ENCODE data around the gene HIGD2A. TPM values are rescaled to one million over a fixed set of nuclear protein-coding genes. Genes with fewer than 3 reads are reported as not detected.
"Not testable (repeated sequence)": the region's sequence is repeated elsewhere in the genome, so short reads cannot be mapped to it uniquely, and the experiment has no call there.

HIGD2A gene
- polyA plus RNA-seq, 5 donors: 69.4 to 121 (median 89.8) TPM

DNA sequence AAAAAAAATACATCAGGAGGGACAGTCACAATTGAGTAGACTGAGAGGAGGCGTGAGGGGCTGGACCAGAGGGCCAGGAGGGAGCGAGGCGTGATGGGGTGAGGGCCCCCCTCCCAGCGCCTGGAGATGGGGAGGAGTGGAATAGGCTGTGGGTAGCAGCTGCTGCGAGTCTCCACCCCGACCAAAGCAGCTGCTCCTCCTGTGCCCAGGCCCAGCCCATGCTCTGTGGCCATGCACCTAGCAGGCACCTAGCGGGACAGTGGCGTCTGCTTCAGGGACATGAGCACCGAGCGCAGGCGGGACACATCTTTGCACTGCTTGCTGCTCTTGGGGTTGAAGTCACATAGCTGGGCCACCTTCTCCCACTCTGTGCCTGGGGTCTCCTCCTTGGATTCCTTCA is 4.0 kb downstream of the HIGD2A start:
- DNase-seq: no peak

DNA sequence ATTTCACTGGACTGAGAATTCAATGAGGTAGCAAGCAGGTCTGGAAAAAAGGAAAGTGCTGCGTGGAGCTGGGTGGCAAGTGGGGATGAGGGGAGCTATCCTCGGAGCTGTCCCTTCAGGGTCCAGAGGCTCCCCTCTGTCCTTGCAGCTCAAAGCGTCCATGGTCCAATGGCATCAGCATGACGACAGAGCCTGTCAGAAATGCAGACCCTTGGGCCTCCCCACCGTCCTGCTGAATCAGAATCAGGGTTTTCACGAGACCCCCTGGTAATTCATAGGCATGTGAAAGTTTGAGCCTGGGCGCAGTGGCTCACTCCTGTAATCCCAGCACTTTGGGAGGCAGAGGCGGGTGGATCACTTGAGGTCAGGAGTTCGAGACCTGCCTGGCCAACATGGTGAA is 5.5 kb downstream of the HIGD2A start:
- DNase-seq: no peak

- peak; percentile 70 for DNase-seq
These were observed 6.5 kb downstream of the HIGD2A start for GRCh38 chr5:176394881-176395675.

DNA sequence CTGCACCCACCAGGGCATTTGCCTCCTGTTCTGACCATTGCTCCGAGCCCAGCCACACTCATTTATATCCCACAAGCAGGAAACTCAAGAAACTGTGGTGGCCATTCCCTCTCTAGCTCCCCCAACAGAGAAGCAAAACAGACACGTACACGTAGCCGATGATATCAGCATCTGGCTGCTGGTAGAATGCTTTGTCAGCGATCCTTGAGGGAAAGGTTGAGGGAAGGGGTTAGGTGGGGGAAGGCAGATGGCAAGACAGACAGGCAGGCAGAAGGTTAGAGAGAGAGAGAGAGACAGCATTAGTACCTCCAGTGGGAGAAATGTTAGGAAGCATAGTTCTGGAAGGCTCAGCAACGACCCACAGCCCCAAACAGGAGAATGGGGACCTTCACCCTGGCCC is 7.8 kb downstream of the HIGD2A start:
- no peak for DNase-seq

GRCh38 chr5:176397736-176398420 is 9.3 kb downstream of the HIGD2A start:
- DNase-seq: no peak

GRCh38 chr5:176400382-176401156 is 12.0 kb downstream of the HIGD2A start:
- DNase-seq: no peak

DNA sequence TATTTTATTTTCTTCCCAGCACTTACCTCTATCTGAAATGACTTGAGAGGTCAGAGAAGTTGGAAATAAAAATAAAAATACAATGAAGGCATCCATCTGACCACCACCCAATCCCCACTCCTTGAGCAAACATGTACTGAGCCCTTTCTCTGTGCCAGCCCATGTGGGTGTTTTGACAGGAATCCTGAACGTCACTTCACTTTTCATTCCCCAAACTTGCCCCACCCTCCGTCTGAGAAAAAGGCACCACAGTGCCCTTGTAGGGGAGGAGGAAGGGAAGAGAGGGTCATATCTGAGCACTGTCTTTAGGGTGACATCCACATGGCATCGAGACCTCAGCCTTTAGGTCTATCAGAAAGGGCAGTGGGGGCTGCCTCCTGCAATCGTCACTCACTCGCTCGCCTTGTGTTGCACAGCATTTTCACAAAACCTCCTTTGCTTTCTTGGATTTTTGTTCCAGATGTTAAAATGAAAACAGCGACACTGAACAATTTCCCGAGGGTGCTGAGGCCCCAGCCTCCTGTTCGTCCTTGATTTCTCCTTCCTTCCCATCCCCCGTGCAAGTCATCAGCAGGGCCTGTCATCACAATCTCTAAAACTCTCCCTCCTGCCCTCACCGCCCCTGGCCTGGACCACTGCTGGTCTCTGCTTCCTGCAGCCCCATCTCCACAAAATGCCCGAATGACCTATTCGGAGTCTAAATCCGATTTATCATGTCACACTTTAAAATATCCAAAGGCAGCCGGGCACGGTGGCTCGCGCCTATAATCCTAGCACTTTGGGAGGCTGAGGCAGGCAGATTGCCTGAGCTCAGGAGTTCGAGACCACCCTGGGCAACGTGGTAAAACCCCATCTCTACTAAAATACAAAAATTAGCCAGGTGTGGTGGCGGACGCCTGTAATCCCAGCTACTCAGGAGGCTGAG is 13.0 kb downstream of the HIGD2A start:
- DNase-seq: no peak

- DNase-seq: no peak
These were observed 17.3 kb downstream of the HIGD2A start for GRCh38 chr5:176405656-176406435.

- DNase-seq: no peak
These were observed 18.0 kb downstream of the HIGD2A start for GRCh38 chr5:176406436-176407052.

DNA sequence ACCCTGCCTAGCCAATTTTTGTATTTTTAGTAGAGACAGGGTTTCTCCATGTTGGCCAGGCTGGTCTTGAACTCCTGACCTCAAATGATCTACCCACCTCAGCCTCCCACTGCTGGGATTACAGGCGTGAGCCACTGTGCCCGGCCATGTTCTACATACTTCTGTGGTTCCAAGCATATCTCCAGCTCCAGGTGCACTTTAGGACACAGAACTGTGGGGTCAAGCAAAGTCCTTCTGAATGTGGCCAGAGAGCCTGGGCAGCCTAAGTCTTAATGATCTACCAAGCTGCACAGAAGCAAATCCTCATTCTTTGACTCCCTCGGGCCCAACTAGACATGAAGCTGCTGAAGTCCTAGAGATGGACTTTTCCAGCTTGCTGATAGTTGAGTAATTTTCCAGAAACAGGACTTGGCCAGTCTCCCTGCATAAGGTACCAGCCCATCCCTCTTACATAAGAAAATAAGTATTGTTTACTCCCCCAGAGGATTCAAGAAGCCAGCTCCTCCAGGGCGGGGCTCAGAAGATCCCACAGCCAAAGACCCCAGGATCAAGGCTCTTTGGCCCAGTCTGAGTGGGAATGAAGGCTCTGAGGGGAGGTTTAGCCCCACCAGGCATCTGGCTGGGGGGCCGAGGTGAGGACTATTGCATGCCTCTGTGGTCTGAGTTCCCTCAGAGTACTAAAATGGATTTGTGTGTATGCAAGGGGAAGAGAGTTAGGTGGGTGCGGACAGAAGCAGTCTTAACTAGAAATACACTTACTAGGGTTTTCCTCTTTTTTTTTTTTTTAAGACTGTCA is 19.1 kb downstream of the HIGD2A start:
- no peak for DNase-seq

- not testable (repeated sequence) for DNase-seq
These were observed 19.7 kb downstream of the HIGD2A start for GRCh38 chr5:176408252-176408573.

DNA sequence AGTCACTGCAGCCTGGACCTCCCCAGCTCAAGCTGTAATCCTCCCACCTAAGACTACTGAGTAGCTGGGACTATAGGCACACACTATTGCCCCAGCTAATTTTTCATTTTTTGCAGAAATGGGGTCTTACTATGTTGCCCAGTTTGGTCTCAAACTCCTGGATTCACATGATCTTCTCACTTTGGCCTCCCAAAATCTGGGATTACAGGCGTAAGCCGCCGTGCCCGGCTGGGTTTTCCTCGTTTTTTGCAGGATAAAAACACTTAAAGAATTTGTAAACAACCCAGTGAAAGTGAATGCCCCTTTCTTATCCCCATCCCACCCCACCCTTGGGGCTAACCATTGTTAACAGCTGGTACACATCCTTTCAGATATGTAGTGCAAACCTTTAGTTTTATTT is 20.0 kb downstream of the HIGD2A start:
- DNase-seq: no peak

DNA sequence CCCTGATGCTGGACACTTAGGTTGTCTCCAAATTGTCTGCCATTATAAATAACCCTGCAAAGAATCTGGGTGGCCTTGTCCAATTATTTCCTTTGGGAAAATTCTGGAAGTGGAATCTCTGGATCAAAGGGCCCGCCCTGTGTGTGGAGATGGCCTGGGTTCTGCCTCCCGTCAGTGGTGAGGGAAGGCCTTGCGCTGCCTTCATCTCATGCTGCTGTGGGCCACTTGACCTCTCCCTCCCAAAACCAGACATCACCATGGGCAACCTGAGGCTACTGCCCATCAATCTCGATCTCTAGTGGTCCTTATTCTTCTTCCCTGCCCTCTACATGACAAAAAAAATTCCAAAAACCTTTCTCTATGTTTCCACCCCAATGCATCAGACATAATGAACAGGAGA is 21.2 kb downstream of the HIGD2A start:
- no peak for DNase-seq

- no peak for DNase-seq
These were observed 22.1 kb downstream of the HIGD2A start for GRCh38 chr5:176410486-176411180.

- no peak for DNase-seq
These were observed 24.1 kb downstream of the HIGD2A start for GRCh38 chr5:176412517-176413254.

DNA sequence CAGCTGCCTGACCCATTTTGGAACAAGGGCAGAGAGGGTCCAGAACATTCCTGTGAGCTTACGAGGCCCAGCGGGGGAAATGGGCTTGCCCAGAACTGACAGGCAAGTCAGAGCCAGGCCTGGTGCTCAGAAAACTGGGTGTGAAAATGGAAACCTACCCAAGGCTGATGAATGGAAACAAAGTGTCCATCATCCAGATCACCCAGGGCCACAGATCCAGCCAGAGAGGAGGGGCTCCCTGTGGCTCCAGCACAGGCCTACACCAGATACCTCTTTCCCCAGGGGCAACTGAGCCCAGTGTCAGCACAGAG is 24.7 kb downstream of the HIGD2A start:
- DNase-seq: no peak

DNA sequence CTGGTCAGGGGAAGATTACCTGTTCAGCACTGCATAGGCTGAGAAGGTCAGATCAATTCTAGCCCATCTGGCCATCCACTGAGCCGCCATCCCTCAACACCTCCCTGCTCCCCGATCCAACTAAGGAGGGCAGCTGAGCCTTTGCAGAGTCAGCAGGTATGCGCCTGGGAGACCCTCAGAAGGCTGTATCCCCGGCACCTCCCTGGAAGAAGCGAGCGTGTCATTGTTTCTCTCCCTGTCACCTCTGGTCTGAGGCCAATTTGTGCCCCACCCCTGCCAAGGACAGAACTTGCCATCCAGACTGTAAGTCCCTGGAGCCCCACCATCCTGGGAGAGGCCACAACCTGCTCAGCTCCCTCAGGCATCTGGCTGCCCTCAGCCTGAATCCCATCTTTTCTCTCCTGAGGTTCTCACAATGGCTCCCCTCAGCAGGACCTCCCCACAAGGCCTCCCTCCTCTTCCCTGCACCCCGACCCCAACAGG is 25.2 kb downstream of the HIGD2A start:
- no peak for DNase-seq

- no peak for DNase-seq
These were observed 26.2 kb downstream of the HIGD2A start for GRCh38 chr5:176414704-176415103.

Data from right lung (tissue), 5 donors.